Measurements from ENCODE around the gene TRAF7.
A peak's percentile ranks its signal among the peaks of the same experiment; 100 is the strongest.

Gene TRAF7

DNA sequence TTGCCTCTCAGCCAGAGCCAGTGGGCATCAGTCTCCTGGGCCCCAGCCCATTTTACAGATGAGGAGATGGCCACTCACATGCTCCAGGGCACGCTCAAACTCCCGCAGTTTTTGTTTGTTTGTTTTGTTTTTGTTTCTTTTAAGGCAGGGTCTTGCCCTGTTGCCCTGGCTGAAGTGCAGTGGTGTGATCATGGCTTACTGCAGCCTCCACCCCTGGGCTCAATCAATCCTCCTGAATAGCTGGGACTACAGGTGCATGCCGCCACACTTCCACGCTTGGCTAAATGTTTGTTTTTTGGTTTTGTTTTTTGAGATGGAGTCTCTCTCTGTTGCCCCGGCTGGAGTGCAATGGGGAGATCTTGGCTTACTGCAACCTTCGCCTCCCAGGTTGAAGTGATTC lies 71.3 kb downstream of the TRAF7 start:
- peak overlapping the region; percentile 93 for H3K27ac ChIP-seq
- no peak for TF ChIP-seq ZFX (IDR thresholded peaks at IDR 0.05)
- TF ChIP-seq, protein P1, sequence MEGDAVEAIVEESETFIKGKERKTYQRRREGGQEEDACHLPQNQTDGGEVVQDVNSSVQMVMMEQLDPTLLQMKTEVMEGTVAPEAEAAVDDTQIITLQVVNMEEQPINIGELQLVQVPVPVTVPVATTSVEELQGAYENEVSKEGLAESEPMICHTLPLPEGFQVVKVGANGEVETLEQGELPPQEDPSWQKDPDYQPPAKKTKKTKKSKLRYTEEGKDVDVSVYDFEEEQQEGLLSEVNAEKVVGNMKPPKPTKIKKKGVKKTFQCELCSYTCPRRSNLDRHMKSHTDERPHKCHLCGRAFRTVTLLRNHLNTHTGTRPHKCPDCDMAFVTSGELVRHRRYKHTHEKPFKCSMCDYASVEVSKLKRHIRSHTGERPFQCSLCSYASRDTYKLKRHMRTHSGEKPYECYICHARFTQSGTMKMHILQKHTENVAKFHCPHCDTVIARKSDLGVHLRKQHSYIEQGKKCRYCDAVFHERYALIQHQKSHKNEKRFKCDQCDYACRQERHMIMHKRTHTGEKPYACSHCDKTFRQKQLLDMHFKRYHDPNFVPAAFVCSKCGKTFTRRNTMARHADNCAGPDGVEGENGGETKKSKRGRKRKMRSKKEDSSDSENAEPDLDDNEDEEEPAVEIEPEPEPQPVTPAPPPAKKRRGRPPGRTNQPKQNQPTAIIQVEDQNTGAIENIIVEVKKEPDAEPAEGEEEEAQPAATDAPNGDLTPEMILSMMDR (conservative IDR thresholded peaks at IDR 0.05) = no peak
